Measurements from ENCODE around the gene CHCHD6.

The CHCHD6 gene

DNA sequence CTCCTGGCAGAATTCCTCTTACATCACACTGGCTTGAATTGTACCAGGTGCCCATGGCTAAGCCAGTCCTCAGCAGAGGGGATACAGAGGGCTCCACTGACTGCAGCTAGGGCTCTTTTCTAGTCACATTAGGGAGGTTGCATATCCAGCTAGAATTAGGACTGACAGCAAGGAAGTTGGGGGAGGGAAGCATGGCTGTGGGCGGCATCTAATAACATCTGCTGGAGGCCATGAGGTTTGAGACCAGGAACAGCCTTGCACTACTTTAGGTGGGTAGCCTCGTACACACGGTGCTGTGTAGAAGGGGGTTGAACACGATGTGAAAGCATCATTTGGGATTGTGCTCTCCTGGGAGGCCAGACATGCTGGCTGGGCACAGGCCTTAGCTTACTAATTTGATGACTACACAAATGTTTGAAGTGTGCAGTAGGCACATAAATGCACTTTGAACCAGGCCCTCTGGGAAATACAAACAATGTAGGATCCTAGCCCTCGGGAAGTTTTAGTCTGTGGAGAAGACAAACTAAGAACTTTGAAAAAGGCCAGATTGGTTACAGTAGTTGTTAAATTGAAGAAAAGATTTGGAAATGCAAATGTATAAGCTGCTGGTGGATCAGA is 30.2 kb downstream of the CHCHD6 start:
- H3K27ac ChIP-seq = no peak overlapping the region
- no peak for TF ChIP-seq ZFX (IDR thresholded peaks at IDR 0.05; ENCODE audit: borderline replicate concordance)
- TF ChIP-seq, protein P1, sequence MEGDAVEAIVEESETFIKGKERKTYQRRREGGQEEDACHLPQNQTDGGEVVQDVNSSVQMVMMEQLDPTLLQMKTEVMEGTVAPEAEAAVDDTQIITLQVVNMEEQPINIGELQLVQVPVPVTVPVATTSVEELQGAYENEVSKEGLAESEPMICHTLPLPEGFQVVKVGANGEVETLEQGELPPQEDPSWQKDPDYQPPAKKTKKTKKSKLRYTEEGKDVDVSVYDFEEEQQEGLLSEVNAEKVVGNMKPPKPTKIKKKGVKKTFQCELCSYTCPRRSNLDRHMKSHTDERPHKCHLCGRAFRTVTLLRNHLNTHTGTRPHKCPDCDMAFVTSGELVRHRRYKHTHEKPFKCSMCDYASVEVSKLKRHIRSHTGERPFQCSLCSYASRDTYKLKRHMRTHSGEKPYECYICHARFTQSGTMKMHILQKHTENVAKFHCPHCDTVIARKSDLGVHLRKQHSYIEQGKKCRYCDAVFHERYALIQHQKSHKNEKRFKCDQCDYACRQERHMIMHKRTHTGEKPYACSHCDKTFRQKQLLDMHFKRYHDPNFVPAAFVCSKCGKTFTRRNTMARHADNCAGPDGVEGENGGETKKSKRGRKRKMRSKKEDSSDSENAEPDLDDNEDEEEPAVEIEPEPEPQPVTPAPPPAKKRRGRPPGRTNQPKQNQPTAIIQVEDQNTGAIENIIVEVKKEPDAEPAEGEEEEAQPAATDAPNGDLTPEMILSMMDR (IDR thresholded peaks at IDR 0.05) = no peak

DNA sequence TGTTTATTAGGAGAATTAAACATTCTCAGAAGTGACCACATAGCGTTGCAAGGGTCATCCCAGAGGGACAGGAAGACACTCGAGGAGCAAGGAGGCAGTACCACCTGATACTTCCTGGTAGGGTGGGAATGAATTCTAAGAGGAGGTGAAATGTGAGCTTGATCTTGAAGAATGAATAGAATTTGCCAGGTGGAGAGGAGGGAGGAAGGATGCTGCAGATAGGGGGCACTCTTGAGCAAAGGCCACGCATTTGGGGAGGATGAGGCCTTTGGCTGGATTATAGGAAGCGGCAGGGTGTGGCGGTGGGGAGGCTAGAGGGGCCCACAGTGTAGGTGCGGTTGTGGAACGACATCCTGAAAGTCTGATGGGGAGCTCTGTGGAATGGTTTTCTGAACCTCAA is 33.5 kb downstream of the CHCHD6 start:
- no peak for TF ChIP-seq ZFX (IDR thresholded peaks at IDR 0.05; ENCODE audit: borderline replicate concordance)
- TF ChIP-seq, protein P1 (IDR thresholded peaks at IDR 0.05) = peak; percentile 28
- no peak overlapping the region for H3K27ac ChIP-seq

DNA sequence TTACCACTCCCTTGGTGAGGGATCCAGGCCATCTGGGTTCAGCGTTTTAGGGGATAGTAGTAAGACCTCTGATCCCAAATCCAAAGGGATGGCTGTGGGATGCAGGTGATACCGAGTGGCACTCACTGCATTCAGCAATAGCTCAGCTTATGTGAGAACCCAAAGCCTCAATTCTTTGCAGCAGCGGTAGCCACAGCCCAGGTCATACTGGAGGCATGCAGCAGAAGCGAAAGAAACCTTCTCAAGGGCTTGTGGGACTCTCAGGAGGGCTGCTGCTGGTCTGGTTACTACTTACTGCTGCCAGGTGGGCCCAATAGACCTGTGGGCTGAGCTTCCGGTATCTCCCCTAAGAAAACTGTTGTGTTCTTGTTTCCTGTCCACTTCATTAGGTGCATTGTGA is 38.0 kb downstream of the CHCHD6 start:
- TF ChIP-seq ZFX (IDR thresholded peaks at IDR 0.05; ENCODE audit: borderline replicate concordance) = no peak
- TF ChIP-seq, protein P1 (IDR thresholded peaks at IDR 0.05) = no peak
- H3K27ac ChIP-seq = no peak overlapping the region

DNA sequence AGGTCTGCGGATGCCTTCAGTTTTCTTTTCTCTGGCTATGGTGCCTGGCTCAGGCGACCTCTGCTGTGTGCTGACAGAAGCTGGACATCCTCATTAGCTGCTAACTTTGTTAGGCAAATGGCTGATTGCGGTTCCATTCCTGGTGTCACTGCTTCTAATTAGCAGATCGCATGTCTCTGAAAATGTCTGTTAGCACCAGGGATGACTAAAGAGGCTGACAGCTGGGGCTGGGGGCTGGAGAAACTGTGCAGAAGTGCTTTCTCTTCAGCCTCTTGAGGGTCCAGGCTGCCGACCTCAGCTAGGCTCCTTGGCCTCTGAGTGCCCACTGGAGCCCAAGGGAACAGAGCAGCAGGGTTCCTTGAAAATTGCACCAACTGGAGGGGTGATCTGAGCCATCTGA is 39.3 kb downstream of the CHCHD6 start:
- TF ChIP-seq, protein P1 (IDR thresholded peaks at IDR 0.05) = no peak
- TF ChIP-seq ZFX (IDR thresholded peaks at IDR 0.05; ENCODE audit: borderline replicate concordance) = no peak
- no peak overlapping the region for H3K27ac ChIP-seq

DNA sequence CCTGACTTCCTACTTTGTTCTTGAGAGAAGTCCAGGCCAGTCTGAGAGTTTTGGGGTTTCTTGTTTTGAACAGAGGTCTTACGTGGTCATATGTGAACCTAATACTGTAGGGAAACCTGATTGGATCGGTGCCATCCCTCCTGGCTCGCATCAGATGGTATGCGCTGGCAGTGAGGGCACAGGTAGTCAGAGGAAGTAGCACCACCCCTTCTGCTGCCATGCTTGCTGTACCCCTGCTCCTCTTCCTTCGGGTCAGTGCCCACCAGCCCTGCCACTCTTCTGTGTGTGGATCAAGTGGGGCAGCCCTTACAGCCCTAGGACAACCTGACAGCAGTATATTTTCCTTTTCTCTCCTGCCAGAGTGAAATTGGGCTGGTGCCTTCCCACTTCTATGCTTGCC is 39.7 kb downstream of the CHCHD6 start:
- H3K27ac ChIP-seq = no peak overlapping the region
- no peak for TF ChIP-seq ZFX (IDR thresholded peaks at IDR 0.05; ENCODE audit: borderline replicate concordance)
- TF ChIP-seq, protein P1 (IDR thresholded peaks at IDR 0.05) = no peak

DNA sequence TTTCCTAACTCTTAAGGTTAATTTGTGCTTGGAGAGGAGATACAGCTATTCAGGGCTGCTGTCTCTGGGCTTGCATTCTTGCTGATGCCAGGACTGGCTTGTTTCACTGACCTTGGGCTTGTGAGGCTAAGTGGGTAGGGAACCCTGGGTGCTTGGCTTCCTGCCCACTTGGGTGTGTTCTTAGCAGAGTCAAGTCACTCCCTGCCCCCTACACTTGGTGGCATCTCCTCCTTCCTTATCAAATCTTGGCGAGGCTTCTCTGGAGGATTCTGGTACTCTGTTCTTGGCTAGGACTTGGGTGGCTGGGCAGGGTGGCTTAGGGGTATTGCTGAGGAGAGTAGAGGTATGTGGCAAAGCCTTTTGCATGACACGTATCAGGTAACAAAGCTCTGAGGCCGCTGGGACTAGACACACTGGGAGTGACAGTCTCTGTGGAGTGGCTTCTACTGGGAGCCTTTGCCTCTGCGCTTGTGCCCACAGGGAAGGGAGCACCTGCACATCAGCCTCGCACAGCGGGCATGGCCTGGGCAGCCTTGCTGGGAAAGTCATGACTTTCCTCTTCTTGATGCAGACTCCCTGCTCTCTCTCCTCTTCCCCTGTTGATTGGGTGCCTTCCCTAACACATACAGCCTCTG is 41.8 kb downstream of the CHCHD6 start:
- TF ChIP-seq ZFX (IDR thresholded peaks at IDR 0.05; ENCODE audit: borderline replicate concordance) = no peak
- TF ChIP-seq, protein P1 (IDR thresholded peaks at IDR 0.05) = no peak
- H3K27ac ChIP-seq = no peak overlapping the region

DNA sequence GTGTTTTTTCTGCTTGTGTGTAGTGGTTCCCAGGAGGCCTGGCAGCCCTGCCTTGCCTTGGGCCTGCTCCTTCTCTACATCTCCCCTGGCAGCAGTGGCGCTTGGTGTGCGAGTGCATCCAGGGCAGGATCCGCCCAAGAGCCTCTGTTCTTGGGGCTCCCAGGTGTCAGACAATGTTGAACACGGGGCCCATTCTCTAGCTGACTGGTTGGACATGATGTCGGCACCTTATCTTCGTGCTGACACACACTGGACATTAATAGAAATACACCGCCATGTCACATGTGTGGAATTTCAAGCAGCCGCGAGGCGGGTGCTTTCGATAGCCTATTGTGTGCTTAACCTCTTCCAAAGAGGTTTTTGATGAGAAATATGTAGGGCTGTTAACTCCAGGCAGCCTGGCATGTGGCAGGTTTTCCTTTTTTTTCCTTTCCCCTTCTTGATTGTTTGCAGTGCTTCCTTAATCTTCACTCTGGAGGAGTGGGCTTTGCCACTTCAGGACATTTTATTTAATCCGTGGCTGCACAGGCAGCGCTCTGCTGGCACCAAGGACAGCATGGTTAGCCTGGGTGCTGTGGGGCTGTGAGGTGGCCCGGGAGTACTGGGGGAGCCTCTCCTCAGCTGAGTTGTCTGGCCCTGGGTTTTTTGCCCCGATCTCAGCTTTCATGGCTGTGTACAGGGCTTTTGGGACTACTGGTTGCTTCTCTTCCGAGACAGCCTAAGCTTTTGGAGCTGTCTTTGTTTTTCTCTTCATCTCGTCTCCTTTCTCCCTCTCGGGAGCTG is 42.5 kb downstream of the CHCHD6 start:
- TF ChIP-seq ZFX (IDR thresholded peaks at IDR 0.05; ENCODE audit: borderline replicate concordance) = no peak
- H3K27ac ChIP-seq = no peak overlapping the region
